Mesendoderm (in vitro differentiated cells): ENCODE results near the gene STAT6.
A peak's percentile ranks its signal among the peaks of the same experiment; 100 is the strongest.

Experiments used
- DNase-seq: peaks from one replicate; pipeline ENCODE4 v3.0.0; 2013
- H2AK5ac ChIP-seq: 2 replicates; pipeline ENCODE4 v1.6.1; 2013; ENCODE audit warnings: low read length, inconsistent platforms
- H2BK120ac ChIP-seq: 2 replicates; pipeline ENCODE4 v1.6.1; 2013; ENCODE audit warnings: low read depth, mild to moderate bottlenecking, low read length, moderate library complexity, mixed read lengths
- H2BK15ac ChIP-seq: replicated peaks from 2 replicates; pipeline ENCODE4 v1.6.1; 2013; ENCODE audit warnings: low read depth, mild to moderate bottlenecking, moderate library complexity
- H2BK5ac ChIP-seq: 2 replicates; pipeline ENCODE4 v1.6.1; 2013; ENCODE audit warnings: low read length, inconsistent platforms
- H3K18ac ChIP-seq: 2 replicates; pipeline ENCODE4 v1.6.1; 2013; ENCODE audit warnings: mild to moderate bottlenecking, low read length, mixed read lengths
- H3K23ac ChIP-seq: one replicate; pipeline ENCODE4 v1.6.1; 2013; ENCODE audit warnings: low read length
- H3K27ac ChIP-seq: 2 replicates; pipeline ENCODE4 v1.5.1; 2013; ENCODE audit warnings: low read depth, mild to moderate bottlenecking, inconsistent platforms, low read length, moderate library complexity
- H3K27me3 ChIP-seq: 2 replicates; pipeline ENCODE4 v1.6.1; 2013; ENCODE audit warnings: low read length, control low read depth, mild to moderate bottlenecking, inconsistent platforms; ENCODE audit not compliant: insufficient read depth, poor library complexity
- H3K36me3 ChIP-seq: 2 replicates; pipeline ENCODE4 v1.6.1; 2013; ENCODE audit warnings: low read length, inconsistent platforms; ENCODE audit not compliant: control insufficient read depth, insufficient read depth
- H3K4ac ChIP-seq: one replicate; pipeline ENCODE4 v1.6.1; 2013; ENCODE audit warnings: low read depth, mild to moderate bottlenecking, low read length, moderate library complexity
- H3K4me1 ChIP-seq: 2 replicates; pipeline ENCODE4 v1.6.1; 2013; ENCODE audit warnings: low read depth, low read length, inconsistent platforms; ENCODE audit not compliant: control insufficient read depth
- H3K4me2 ChIP-seq: 2 replicates; pipeline ENCODE4 v1.6.1; 2013; ENCODE audit warnings: low read length
- H3K4me3 ChIP-seq: 2 replicates; pipeline ENCODE4 v1.5.1; 2013; ENCODE audit warnings: mild to moderate bottlenecking, low read length
- H3K56ac ChIP-seq: one replicate; pipeline ENCODE4 v1.6.1; 2013; ENCODE audit warnings: low read length
- H3K79me1 ChIP-seq: 2 replicates; pipeline ENCODE4 v1.6.1; 2013; ENCODE audit warnings: low read length, inconsistent platforms
- H3K79me2 ChIP-seq: 2 replicates; pipeline ENCODE4 v1.6.1; 2013; ENCODE audit warnings: mild to moderate bottlenecking, low read length; ENCODE audit not compliant: control insufficient read depth, insufficient read depth
- H3K9ac ChIP-seq: 2 replicates; pipeline ENCODE4 v1.6.1; 2013; ENCODE audit warnings: low read length, inconsistent platforms
- H4K5ac ChIP-seq: one replicate; pipeline ENCODE4 v1.6.1; 2013; ENCODE audit warnings: low read length
- H4K8ac ChIP-seq: one replicate; pipeline ENCODE4 v1.6.1; 2013; ENCODE audit warnings: low read depth, mild to moderate bottlenecking, control low read depth, low read length, moderate library complexity
- WGBS: extraction: QIAGEN DNeasy Blood & Tissue Kit; methylation state at CpG from one replicate; pipeline ENCODE4 v1.1.7; 2013; ENCODE audit warnings: low lambda C conversion rate, missing lambda C conversion rate; ENCODE audit not compliant: insufficient coverage; ENCODE audit errors: extremely low coverage; 5-methylcytosine and 5-hydroxymethylcytosine counted together

STAT6 gene

GRCh38 chr12:57097554-57097835, 13.7 kb downstream of the STAT6 start:
- H3K4me1 ChIP-seq: peaks cover 7% of the 10 kb centered on the region
- no peak overlapping the region for H3K18ac ChIP-seq
- H2BK120ac ChIP-seq: no peak overlapping the region
- no peak overlapping the region for H3K56ac ChIP-seq
- no peak overlapping the region for H2BK15ac ChIP-seq
- H2AK5ac ChIP-seq: no peak overlapping the region
- peaks cover 6% of the 10 kb centered on the region for H3K36me3 ChIP-seq
- H3K4me3 ChIP-seq: no peak overlapping the region
- H3K79me2 ChIP-seq: no peaks in the 10 kb centered on the region
- H3K4ac ChIP-seq: no peak overlapping the region
- no peak for DNase-seq
- no peak overlapping the region for H3K23ac ChIP-seq
- H4K8ac ChIP-seq: no peak overlapping the region
- no peak overlapping the region for H4K5ac ChIP-seq
- no peak overlapping the region for H3K9ac ChIP-seq
- no CpG with 5 or more reads among the region's 8 CpGs for WGBS
- no peak overlapping the region for H3K27ac ChIP-seq
- H3K79me1 ChIP-seq: no peaks in the 10 kb centered on the region
- no peak overlapping the region for H2BK5ac ChIP-seq
- no peak overlapping the region for H3K4me2 ChIP-seq
- no peaks in the 10 kb centered on the region for H3K27me3 ChIP-seq

GRCh38 chr12:57096748-57097553, 14.2 kb downstream of the STAT6 start:
- Histone ChIP-seq H2BK15ac (no peak overlapping the region), H3K27ac (no peak overlapping the region)

GRCh38 chr12:57096099-57096572, 15.0 kb downstream of the STAT6 start:
- Histone ChIP-seq H2BK15ac (no peak overlapping the region), H3K36me3 (peaks cover 12% of the 10 kb centered on the region), H3K4me1 (peaks cover 7% of the 10 kb centered on the region), H2BK5ac (no peak overlapping the region), H3K4me3 (no peak overlapping the region), H3K23ac (no peak overlapping the region), H3K4ac (no peak overlapping the region), H3K27me3 (no peaks in the 10 kb centered on the region), H3K18ac (no peak overlapping the region), H4K5ac (no peak overlapping the region), H2AK5ac (no peak overlapping the region), H2BK120ac (no peak overlapping the region), H3K9ac (no peak overlapping the region), H3K79me2 (no peaks in the 10 kb centered on the region), H4K8ac (no peak overlapping the region), H3K4me2 (no peak overlapping the region), H3K27ac (no peak overlapping the region), H3K56ac (no peak overlapping the region), H3K79me1 (no peaks in the 10 kb centered on the region)
- no peak for DNase-seq
- no CpG with 5 or more reads among the region's 6 CpGs for WGBS

More at GRCh38 chr12:57096748-57097553, 14.2 kb downstream of the STAT6 start:
- no peak overlapping the region for H2BK120ac ChIP-seq
- no peaks in the 10 kb centered on the region for H3K79me2 ChIP-seq
- no peak overlapping the region for H4K5ac ChIP-seq
- no peak overlapping the region for H3K4ac ChIP-seq
- H3K18ac ChIP-seq: no peak overlapping the region
- no peak for DNase-seq
- peaks cover 7% of the 10 kb centered on the region for H3K4me1 ChIP-seq
- no peak overlapping the region for H3K23ac ChIP-seq
- H3K4me2 ChIP-seq: no peak overlapping the region
- H3K56ac ChIP-seq: no peak overlapping the region
- no peaks in the 10 kb centered on the region for H3K79me1 ChIP-seq
- H3K9ac ChIP-seq: no peak overlapping the region
- no CpG with 5 or more reads among the region's 8 CpGs for WGBS
- H2AK5ac ChIP-seq: no peak overlapping the region
- H3K27me3 ChIP-seq: no peaks in the 10 kb centered on the region
- H2BK5ac ChIP-seq: no peak overlapping the region
- peaks cover 11% of the 10 kb centered on the region for H3K36me3 ChIP-seq
- H4K8ac ChIP-seq: no peak overlapping the region
- no peak overlapping the region for H3K4me3 ChIP-seq

- no peak overlapping the region for H3K4me3 ChIP-seq
- no peak overlapping the region for H4K8ac ChIP-seq
- WGBS: no CpG with 5 or more reads among the region's 3 CpGs
- no peaks in the 10 kb centered on the region for H3K27me3 ChIP-seq
- H3K4me1 ChIP-seq: peaks cover 7% of the 10 kb centered on the region
- peaks cover 12% of the 10 kb centered on the region for H3K36me3 ChIP-seq
- H2AK5ac ChIP-seq: no peak overlapping the region
- no peak for DNase-seq
- H3K9ac ChIP-seq: no peak overlapping the region
- no peak overlapping the region for H4K5ac ChIP-seq
- no peak overlapping the region for H3K18ac ChIP-seq
- no peak overlapping the region for H2BK5ac ChIP-seq
- H2BK15ac ChIP-seq: no peak overlapping the region
- no peak overlapping the region for H2BK120ac ChIP-seq
- H3K56ac ChIP-seq: no peak overlapping the region
- peaks cover 5% of the 10 kb centered on the region for H3K79me1 ChIP-seq
- no peak overlapping the region for H3K23ac ChIP-seq
- H3K79me2 ChIP-seq: peaks cover 4% of the 10 kb centered on the region
- H3K4me2 ChIP-seq: no peak overlapping the region
- H3K27ac ChIP-seq: no peak overlapping the region
- no peak overlapping the region for H3K4ac ChIP-seq
These were observed 15.7 kb downstream of the STAT6 start for GRCh38 chr12:57095440-57095839.

GRCh38 chr12:57094208-57095160, 16.7 kb downstream of the STAT6 start:
- H3K4me2 ChIP-seq: peak overlapping the region; percentile 17
- peak overlapping the region; percentile 28 for H3K18ac ChIP-seq
- no peak overlapping the region for H2BK15ac ChIP-seq
- no peak overlapping the region for H2BK5ac ChIP-seq
- H3K23ac ChIP-seq: peak overlapping the region; percentile 84
- no peak for DNase-seq
- no peak overlapping the region for H4K5ac ChIP-seq
- peaks cover 7% of the 10 kb centered on the region for H3K79me2 ChIP-seq
- peak overlapping the region; percentile 64 for H3K9ac ChIP-seq
- no peak overlapping the region for H2BK120ac ChIP-seq
- H3K27me3 ChIP-seq: no peaks in the 10 kb centered on the region
- peaks cover 5% of the 10 kb centered on the region for H3K79me1 ChIP-seq
- H2AK5ac ChIP-seq: peak overlapping the region; percentile 76
- H3K36me3 ChIP-seq: peaks cover 12% of the 10 kb centered on the region
- H4K8ac ChIP-seq: no peak overlapping the region
- no peak overlapping the region for H3K4ac ChIP-seq
- peaks cover 7% of the 10 kb centered on the region for H3K4me1 ChIP-seq
- WGBS: no CpG with 5 or more reads among the region's 15 CpGs
- no peak overlapping the region for H3K4me3 ChIP-seq
- H3K56ac ChIP-seq: peak overlapping the region; percentile 88
- H3K27ac ChIP-seq: no peak overlapping the region
